Measurements from ENCODE around the gene SMIM36. TPM values are rescaled to one million over a fixed set of nuclear protein-coding genes. Genes with fewer than 3 reads are reported as not detected.

The SMIM36 gene
- total and polyA plus RNA-seq, 10 of the 15 experiments (the other 5 are each of a cell fraction or from before 2014, with no cell fraction given): not detected

- BruUV-seq (replicated peaks): no TSS peak
- Histone ChIP-seq H2AFZ (ENCODE audit: control insufficient read depth, low read depth, low read length) (no peak overlapping the region), H3K4me2 (ENCODE audit: control insufficient read depth, insufficient read depth) (no peak overlapping the region), H3K36me3 (ENCODE audit: control insufficient read depth in 2 of 2, insufficient read depth in 2 of 2, low read length in 1 of 2) (no peaks in the 10 kb centered on the region), H4K20me1 (ENCODE audit: control insufficient read depth, insufficient read depth) (no peaks in the 10 kb centered on the region), H3K9me3 (replicated peaks; ENCODE audit: control insufficient read depth, insufficient read depth, low read length) (peaks cover 5% of the 10 kb centered on the region), H3K4me3 (no peak overlapping the region), H3K79me2 (ENCODE audit: control insufficient read depth, insufficient read depth, low read length) (no peaks in the 10 kb centered on the region), H3K27me3 (replicated peaks in 1 of 2; ENCODE audit: control insufficient read depth in 2 of 2, insufficient read depth in 2 of 2, low read length in 1 of 2) (no peaks in the 10 kb centered on the region), H3K9ac (ENCODE audit: control insufficient read depth, insufficient read depth, low read length) (no peak overlapping the region), H3K4me1 (ENCODE audit: control insufficient read depth, insufficient read depth, low read length) (no peaks in the 10 kb centered on the region), H3K27ac (ENCODE audit: control insufficient read depth, insufficient read depth) (no peak overlapping the region)
- 37% methylated on average over 5 of the region's 5 CpGs for WGBS (ENCODE audit: insufficient coverage, insufficient replicate concordance, low lambda C conversion rate, missing lambda C conversion rate)
- ATAC-seq (no peak), DNase-seq (ENCODE audit: low read depth, low spot score) (no peak), FAIRE-seq (no peak)
- in situ Hi-C loops (cut with MboI) (loop anchor here (10.0 kb wide), 1 partner anchor 524 kb away; no protein-coding TSS in a partner anchor), intact Hi-C loops (cut with micrococcal nuclease; ENCODE audit: unreplicated experiment) (no loop called here)
- ChIA-PET SMC1A (ENCODE audit: uncharacterized antibody, unreplicated experiment) (interaction anchor here (0.7 kb wide), 1 partner anchor 154 kb away, joined by 3 read pairs; no protein-coding TSS in a partner anchor), RAD21 (ENCODE audit: unreplicated experiment) (no interaction called here), POLR2A (no interaction called here), CTCF (interaction anchor here (1.2 kb wide), 1 partner anchor 83 kb away, joined by 3 read pairs; no protein-coding TSS in a partner anchor)
- no peak for TF ChIP-seq NR2C1 (IDR thresholded peaks at IDR 0.05)
- no peak for TF ChIP-seq ELK1 (IDR thresholded peaks at IDR 0.05; ENCODE audit: low read depth, low read length)
- no peak for TF ChIP-seq RELA (IDR thresholded peaks at IDR 0.05; ENCODE audit: borderline replicate concordance, partially characterized antibody)
- no peak for TF ChIP-seq CHD1 (IDR thresholded peaks at IDR 0.05; ENCODE audit: low read depth, low read length)
- no peak for TF ChIP-seq RBBP5 (conservative IDR thresholded peaks at IDR 0.05)
- no peak for TF ChIP-seq PBX3 (IDR thresholded peaks at IDR 0.05; ENCODE audit: insufficient replicate concordance, low read depth, low read length)
- no peak for TF ChIP-seq KAT2A (conservative IDR thresholded peaks at IDR 0.05; ENCODE audit: control insufficient read depth, low read depth, low read length)
- no peak for TF ChIP-seq REST (IDR thresholded peaks at IDR 0.05; ENCODE audit: low read depth, low read length)
- no peak for TF ChIP-seq IRF3 (IDR thresholded peaks at IDR 0.05)
- no peak for TF ChIP-seq TARDBP (IDR thresholded peaks at IDR 0.05; ENCODE audit: borderline replicate concordance)
- TF ChIP-seq ATF3 (IDR thresholded peaks at IDR 0.05; ENCODE audit: borderline replicate concordance, extremely low read depth, low read depth, low read length): no peak
- no peak for TF ChIP-seq BCL3 (IDR thresholded peaks at IDR 0.05; ENCODE audit: borderline replicate concordance, insufficient read depth, low read depth, low read length, poor library complexity, severe bottlenecking)
Observed at GRCh38 chr17:55518510-55518909, 7.3 kb upstream of the SMIM36 start.
